Retina (tissue), 1 donor: ENCODE results near the gene SLC2A13.

Experiments used
- DNase-seq: peaks from one replicate; pipeline ENCODE4 v3.0.0-alpha.2; 2016

The SLC2A13 gene

GRCh38 chr12:40105515-40106201 lies at the start of gene SLC2A13:
TSS of gene SLC2A13 (minus strand) at chr12:40106081. CDS start at chr12:40105808, 273 bp downstream.
- DNase-seq, result peak; percentile 87

- DNase-seq, result no peak
Measured at GRCh38 chr12:40154381-40154780, 48.5 kb upstream of the SLC2A13 start.

DNA sequence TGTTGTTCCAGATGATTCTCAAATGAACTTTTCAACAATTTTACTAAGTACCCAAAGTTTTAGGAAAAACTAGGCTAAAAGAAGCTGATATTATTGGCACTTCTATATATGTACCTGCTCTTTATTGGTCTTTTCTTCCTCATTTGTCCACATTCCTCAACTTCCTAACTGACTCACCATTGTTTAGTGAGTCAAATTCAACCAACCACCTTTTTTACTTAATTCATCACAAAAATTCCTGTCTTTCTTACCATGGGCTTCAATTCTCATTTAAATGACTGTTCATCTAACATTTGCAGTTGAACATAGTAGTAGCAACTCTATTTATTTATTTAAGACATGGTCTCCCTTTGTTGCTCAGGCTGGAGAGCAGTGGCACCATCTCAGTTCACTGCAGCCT lies 47.6 kb upstream of the SLC2A13 start:
- DNase-seq, result no peak

DNA sequence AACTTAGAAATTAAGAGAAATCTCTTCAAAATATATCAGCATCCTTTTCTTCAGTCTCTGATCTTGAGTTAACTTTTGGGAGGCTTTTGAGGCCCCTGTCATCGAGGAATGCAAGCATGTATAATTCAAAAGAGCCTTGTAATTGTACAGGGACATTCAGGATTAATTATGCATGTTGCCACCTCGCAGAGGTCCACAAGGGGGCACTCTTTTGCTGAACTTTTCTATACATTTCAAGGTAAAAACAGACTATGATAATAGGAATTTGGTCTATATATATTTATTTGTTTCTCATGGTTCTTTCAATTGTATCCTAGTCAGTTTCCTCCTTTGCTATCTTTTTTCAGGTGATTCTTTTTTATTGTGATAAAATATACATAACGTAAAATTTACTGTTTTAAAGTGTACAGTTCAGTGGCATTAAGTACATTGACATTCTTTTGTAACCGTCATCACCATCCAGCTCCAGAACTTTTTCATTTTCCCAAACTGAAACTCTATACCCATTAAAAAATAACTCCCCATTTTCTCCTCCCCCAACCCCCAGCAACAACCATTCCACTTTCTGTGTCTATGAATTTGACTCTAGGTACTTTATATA lies 47.0 kb upstream of the SLC2A13 start:
- DNase-seq, result peak; percentile 44

- no peak for DNase-seq
Measured at GRCh38 chr12:40149673-40150260, 43.9 kb upstream of the SLC2A13 start.

DNA sequence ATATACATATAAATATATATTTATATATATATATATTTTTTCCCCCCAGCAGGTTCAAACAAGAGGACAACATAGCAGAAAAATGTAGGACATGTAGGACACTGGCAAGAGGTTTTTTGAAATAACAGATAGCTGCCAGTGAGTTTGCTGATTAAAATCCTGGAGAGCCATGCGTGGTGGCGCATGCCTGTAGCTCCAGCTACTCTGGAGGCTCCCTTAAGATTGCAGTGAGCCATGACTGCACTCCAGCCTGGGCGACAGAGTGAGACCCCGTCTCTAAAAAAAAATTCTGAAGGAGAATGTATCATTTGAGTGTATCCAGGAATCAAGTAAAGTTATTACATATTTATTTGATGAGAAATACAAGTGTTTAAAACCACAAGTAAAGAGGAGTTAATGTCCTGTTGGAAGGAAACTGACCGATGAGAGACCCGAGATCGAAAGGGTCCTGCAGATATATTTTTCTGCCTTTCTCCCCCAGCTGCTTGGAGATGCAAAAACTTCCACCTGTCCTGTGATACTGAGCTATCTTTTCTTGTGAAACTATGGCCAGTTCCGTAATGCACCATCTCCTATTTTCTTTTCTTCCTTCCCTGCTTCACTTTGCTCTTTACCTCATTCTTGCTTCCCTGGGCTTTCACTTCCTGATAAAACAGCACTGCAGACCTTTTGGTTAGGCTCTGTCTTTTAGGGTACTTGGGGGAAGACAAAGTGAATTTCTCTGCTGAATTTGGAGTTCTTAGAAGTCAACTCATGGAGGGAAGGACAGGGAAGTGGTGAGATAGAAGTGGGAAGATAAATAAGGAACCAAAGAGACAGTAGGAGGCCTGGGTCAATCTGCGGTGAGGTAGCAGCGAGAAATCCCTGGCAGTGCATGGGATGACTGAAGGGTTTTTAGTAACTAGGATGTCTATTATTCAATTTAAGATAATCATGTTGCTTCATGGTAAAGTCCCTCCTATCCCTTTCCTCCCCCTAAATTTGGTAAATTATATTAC lies 41.2 kb upstream of the SLC2A13 start:
- DNase-seq, result peak; percentile 34

DNA sequence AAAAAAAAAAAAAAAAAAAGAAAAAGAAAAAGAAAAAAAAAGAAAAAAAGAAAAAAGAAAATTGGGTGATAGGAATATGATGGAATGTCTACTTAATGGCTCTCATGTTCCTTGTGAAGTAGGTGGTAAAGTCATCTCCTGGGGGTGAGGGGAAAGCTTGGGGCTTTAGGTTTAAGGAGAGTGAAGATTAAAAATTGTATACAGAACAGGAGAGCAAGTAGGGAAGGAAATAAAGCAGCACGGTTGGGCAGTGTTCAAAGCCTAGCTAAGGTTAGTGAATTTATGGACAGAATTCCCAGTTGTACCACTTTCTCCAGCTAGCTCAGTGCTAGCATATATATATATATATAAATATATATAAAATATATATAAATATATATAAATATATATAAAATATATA lies 40.0 kb upstream of the SLC2A13 start:
- no peak for DNase-seq

GRCh38 chr12:40144023-40144422 lies 38.1 kb upstream of the SLC2A13 start:
- no peak for DNase-seq

- no peak for DNase-seq
Measured at GRCh38 chr12:40142001-40142744, 36.3 kb upstream of the SLC2A13 start.

- DNase-seq, result no peak
Measured at GRCh38 chr12:40138526-40138925, 32.6 kb upstream of the SLC2A13 start.

- DNase-seq, result no peak
Measured at GRCh38 chr12:40137252-40137651, 31.4 kb upstream of the SLC2A13 start.

DNA sequence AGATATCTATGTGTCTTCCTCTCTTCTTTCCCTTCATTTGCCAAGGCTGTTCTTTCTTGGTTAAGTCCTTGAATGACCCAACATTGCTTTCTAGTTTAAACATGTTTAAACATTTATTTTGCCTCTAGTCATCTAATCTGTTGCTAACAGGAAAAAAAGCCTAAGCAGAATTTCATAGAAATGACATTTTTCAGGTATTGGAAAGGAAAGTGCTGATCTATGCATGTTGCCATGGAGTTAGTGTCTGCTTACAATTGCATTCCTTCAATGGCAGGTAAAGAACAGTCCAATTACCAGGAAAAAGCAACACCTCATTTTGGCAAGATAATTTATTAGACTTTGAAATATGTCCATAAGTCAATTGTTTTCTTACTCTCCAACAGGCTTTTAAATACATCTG lies 21.5 kb upstream of the SLC2A13 start:
- no peak for DNase-seq

DNA sequence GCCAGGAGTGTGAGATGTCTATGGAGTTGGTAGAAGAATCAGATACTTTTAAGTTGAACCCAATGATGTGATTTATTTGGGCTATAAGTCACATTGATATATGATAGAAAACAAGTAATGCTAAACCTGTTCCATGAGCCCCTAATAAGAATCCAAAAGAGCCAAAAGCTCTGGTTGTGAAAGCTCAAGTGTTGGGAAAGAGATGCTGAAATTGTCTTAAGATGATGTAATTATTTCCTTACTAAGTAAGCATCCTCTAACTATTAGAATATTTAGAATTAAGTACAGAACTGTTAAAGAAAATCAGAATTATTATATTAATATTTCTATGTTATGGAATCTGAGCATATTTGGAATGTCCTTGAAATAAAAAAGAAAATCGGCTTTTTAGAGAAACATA lies 17.6 kb upstream of the SLC2A13 start:
- DNase-seq, result no peak

GRCh38 chr12:40122842-40123241 lies 17.0 kb upstream of the SLC2A13 start:
- DNase-seq, result no peak

DNA sequence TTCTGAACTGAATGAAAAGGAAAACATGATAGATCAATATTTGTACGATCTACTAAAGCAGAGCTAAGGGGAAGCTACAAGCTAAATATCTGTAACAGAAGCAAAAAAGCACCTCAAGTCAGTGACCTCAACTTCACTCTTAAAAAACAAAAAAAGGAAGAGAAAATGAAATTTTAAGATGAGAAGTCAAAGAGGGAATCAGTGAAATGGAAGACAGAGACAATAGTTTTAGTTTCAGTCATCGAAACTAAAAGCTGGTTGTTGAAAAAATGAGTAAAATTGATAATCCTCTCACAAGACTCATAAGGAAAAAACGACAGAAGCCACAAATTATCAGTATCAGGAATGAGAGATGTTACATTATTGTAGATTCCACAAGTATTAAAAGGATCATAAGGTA lies 11.9 kb upstream of the SLC2A13 start:
- no peak for DNase-seq

- DNase-seq, result no peak
Measured at GRCh38 chr12:40110586-40110985, 4.7 kb upstream of the SLC2A13 start.

DNA sequence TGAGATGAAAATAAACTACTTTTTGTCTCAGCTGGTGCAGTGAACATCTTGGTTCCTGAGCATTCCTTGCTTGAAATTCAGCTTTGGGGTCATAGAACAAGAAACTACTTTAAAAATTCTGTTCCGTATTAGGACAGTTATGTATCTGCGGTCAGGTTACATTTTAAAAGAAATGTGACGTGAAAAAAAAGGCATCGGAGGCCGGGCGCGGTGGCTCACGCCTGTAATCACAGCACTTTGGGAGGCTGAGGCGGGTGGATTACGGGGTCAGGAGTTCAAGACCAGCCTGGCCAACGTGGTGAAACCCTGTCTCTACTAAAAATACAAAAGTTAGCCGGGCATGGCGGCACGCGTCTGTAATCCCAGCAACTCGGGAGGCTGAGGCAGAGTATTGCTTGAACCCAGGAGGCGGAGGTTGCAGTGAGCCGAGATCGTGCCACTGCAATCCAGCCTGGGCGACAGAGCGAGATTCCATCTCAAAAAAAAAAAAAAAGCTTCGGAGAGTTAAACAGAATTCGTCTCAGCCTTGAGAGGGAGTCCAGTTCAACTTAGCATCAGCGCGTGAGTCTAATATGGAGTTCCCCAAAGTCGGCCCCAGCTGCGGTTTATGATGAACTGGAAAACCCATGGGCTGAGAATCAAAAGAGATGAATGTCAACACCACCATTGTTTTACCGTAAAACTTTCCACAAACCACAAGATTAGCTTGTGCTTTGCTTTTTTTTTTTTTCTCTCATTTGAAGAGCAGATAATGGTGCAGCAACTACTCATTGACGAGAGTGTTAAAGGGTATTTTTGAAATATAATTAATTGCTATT lies 2.1 kb upstream of the SLC2A13 start:
- DNase-seq, result no peak

- DNase-seq, result peak; percentile 80
Measured at GRCh38 chr12:40107098-40107802, 1.4 kb upstream of the SLC2A13 start.

DNA sequence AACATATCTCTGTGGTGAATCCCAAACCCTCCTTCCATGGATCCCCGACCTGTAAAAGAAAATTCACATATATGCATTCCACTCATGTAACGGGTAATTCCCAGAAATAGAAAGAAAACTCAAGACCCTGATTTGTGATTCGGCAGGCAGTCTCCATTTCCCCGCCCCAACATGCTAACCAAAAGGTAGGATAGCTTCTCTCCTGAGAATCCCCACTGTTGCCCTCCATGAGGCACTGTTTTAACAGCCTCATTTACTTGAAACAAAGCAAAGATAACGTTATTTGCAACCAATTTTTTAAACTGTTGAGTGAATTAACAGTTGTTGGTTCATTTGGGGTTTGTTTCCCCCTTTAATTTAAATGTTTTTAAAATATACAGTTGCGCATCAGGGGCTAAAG lies 774 bp upstream of the SLC2A13 start:
- DNase-seq, result peak; percentile 4

- DNase-seq, result no peak
Measured at GRCh38 chr12:40106202-40106533, 287 bp upstream of the SLC2A13 start.

DNA sequence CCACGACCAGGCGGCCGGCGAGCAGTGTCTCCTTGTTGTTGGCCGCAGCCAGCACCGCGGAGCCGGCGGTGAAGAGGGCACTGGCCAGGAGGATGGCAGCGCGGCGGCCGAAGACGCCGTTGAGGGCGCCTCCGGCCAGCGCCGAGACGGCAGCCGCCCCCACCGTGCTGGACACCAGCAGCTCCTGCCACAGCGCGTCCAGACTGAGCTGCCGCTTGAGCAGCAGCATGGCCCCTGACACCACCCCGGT lies 691 bp downstream of the SLC2A13 start:
- peak; percentile 89 for DNase-seq
